ENCODE data around the gene GCK.

DNA sequence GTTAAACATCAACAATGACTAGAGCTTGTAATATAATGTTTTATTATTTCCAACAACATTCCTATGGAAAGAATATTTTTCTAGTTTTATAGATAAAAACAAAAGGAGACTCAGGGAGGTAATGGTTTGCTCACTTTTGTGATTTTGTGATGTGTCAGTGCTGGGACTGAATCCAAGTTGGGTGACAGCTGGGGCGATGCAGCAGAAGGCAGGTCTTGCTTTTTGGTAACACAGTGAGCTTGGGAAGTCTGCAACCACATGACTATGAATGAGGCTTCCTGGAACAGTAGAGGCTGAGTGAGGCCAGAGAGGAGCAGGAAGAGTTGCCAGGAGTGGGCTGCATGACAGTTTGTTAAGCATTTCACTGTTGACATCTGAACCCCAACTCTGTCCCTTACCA lies 6.7 kb upstream of the GCK start:
- TF ChIP-seq, protein P1, sequence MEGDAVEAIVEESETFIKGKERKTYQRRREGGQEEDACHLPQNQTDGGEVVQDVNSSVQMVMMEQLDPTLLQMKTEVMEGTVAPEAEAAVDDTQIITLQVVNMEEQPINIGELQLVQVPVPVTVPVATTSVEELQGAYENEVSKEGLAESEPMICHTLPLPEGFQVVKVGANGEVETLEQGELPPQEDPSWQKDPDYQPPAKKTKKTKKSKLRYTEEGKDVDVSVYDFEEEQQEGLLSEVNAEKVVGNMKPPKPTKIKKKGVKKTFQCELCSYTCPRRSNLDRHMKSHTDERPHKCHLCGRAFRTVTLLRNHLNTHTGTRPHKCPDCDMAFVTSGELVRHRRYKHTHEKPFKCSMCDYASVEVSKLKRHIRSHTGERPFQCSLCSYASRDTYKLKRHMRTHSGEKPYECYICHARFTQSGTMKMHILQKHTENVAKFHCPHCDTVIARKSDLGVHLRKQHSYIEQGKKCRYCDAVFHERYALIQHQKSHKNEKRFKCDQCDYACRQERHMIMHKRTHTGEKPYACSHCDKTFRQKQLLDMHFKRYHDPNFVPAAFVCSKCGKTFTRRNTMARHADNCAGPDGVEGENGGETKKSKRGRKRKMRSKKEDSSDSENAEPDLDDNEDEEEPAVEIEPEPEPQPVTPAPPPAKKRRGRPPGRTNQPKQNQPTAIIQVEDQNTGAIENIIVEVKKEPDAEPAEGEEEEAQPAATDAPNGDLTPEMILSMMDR (IDR thresholded peaks at IDR 0.05; ENCODE audit: borderline replicate concordance, extremely low read depth, low read length, poor library complexity, severe bottlenecking) = no peak
- no peak for TF ChIP-seq EZH2 (IDR thresholded peaks at IDR 0.05; ENCODE audit: borderline replicate concordance, low read depth, low read length, severe bottlenecking)

Data from DND-41 (cell line).